ENCODE results near the gene BSPRY. TPM values are rescaled to one million over a fixed set of nuclear protein-coding genes. Genes with fewer than 3 reads are reported as not detected.

Gene BSPRY
- total and polyA plus RNA-seq, 2 of the 13 experiments (the other 11 are each of a cell fraction or from before 2014, with no cell fraction given): 0.09 to 0.26 TPM

DNA sequence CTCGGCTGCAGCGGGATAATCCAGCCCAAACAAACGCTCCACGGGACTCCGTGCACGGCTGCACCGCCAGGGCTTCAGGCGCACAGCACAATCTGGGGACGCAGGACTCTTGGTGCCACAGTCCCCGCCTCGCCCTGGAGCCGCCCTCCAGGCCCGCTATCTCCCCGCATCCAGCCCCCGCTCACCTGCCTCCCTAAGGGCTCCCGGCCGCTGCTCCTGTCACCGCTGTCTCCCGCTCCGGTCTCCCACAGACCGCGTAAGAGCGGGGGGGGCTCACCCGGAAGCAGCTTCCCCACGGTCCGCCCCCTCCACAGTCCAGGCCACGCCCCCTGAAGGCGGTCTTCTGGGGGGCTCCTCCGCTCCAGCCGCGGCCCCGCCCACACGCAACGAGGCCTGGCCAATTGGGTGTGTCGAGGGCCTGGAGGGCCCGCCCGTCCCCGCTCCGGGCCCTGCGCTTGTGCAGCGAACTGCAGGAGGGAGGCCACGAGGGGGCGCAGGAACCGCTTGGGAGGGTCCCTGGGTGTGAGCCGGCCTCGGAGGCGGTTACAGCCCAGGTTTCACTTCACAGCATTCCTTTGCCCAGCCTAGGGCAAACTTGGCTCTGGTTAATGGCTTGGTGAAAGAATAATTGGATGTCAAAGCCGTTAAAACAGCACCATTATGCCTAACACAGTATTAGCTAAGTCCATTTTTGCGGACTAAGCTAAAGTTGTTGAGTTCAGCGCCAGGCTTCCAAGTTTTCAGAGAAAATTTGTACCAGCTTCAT is 51.9 kb downstream of the BSPRY start, which contains the start of gene ALAD (continued):
- TF ChIP-seq, protein P1, sequence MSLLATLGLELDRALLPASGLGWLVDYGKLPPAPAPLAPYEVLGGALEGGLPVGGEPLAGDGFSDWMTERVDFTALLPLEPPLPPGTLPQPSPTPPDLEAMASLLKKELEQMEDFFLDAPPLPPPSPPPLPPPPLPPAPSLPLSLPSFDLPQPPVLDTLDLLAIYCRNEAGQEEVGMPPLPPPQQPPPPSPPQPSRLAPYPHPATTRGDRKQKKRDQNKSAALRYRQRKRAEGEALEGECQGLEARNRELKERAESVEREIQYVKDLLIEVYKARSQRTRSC (CRISPR knock-in tag; IDR thresholded peaks at IDR 0.05; ENCODE audit: low read depth): no peak
- TF ChIP-seq, protein P2, sequence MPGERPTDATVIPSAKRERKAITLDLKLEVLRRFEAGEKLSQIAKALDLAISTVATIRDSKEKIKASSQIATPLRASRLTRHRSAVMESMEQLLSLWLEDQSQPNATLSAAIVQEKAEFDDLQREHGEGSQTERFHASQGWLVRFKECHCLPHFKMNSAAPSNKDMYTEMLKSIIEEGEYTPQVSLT (CRISPR knock-in tag; IDR thresholded peaks at IDR 0.05; ENCODE audit: borderline replicate concordance, low read depth): no peak
- TF ChIP-seq THYN1 (CRISPR knock-in tag; IDR thresholded peaks at IDR 0.05; ENCODE audit: borderline replicate concordance, low read depth) (no peak), ZNF20 (CRISPR knock-in tag; IDR thresholded peaks at IDR 0.05) (no peak), SETDB1 (CRISPR knock-in tag; IDR thresholded peaks at IDR 0.05; ENCODE audit: borderline replicate concordance) (no peak), ZNF720 (CRISPR knock-in tag; IDR thresholded peaks at IDR 0.05) (no peak), TCF12 (IDR thresholded peaks at IDR 0.05) (no peak), TCF12 (CRISPR knock-in tag; IDR thresholded peaks at IDR 0.05) (peak; percentile 70), ZNF337 (CRISPR knock-in tag; IDR thresholded peaks at IDR 0.05; ENCODE audit: borderline replicate concordance, low read depth) (peak; percentile 60), GZF1 (CRISPR knock-in tag; IDR thresholded peaks at IDR 0.05) (no peak), ZNF33A (CRISPR knock-in tag; IDR thresholded peaks at IDR 0.05; ENCODE audit: borderline replicate concordance) (peak; percentile 78; the same call in 1 of the 2 replicates), ARNT2 (CRISPR knock-in tag; IDR thresholded peaks at IDR 0.05; ENCODE audit: low read depth) (peak; percentile 68; the same call in 1 of the 2 replicates), SMAD1 (CRISPR knock-in tag; IDR thresholded peaks at IDR 0.05; ENCODE audit: borderline replicate concordance, low read depth) (0 out of 2 replicates have a peak, but pooled peaks have one; percentile 73), ZNF629 (CRISPR knock-in tag; conservative IDR thresholded peaks at IDR 0.05) (0 out of 2 replicates have a peak, but pooled peaks have one; percentile 13), ZNF709 (CRISPR knock-in tag; IDR thresholded peaks at IDR 0.05) (peak; percentile 82), ZKSCAN8 (CRISPR knock-in tag; IDR thresholded peaks at IDR 0.05; ENCODE audit: borderline replicate concordance) (peak; percentile 54; the same call in 1 of the 2 replicates), ZNF12 (CRISPR knock-in tag; IDR thresholded peaks at IDR 0.05) (0 out of 2 replicates have a peak, but pooled peaks have one; percentile 13), ZFP36 (IDR thresholded peaks at IDR 0.05; ENCODE audit: borderline replicate concordance, low read depth, low read length, partially characterized antibody) (no peak), SP2 (CRISPR knock-in tag; IDR thresholded peaks at IDR 0.05) (peak; percentile 79), MAFK (conservative IDR thresholded peaks at IDR 0.05 in 1 of 2, IDR thresholded peaks at IDR 0.05 in 1 of 2; ENCODE audit: low read length in 2 of 2) (peak in 1 of 2 experiments; percentile 36; a peak in 2 of 4 replicates), ZKSCAN1 (IDR thresholded peaks at IDR 0.05; ENCODE audit: low read length) (no peak), ATF1 (CRISPR knock-in tag; IDR thresholded peaks at IDR 0.05) (no peak), ZNF773 (CRISPR knock-in tag; IDR thresholded peaks at IDR 0.05; ENCODE audit: borderline replicate concordance) (no peak), RFX1 (IDR thresholded peaks at IDR 0.05) (no peak), FOXJ3 (CRISPR knock-in tag; IDR thresholded peaks at IDR 0.05; ENCODE audit: borderline replicate concordance) (peak; percentile 51; the same call in 1 of the 2 replicates), FOXK2 (IDR thresholded peaks at IDR 0.05) (no peak), ZNF17 (CRISPR knock-in tag; IDR thresholded peaks at IDR 0.05) (no peak)
- TF ChIP-seq, protein P3, sequence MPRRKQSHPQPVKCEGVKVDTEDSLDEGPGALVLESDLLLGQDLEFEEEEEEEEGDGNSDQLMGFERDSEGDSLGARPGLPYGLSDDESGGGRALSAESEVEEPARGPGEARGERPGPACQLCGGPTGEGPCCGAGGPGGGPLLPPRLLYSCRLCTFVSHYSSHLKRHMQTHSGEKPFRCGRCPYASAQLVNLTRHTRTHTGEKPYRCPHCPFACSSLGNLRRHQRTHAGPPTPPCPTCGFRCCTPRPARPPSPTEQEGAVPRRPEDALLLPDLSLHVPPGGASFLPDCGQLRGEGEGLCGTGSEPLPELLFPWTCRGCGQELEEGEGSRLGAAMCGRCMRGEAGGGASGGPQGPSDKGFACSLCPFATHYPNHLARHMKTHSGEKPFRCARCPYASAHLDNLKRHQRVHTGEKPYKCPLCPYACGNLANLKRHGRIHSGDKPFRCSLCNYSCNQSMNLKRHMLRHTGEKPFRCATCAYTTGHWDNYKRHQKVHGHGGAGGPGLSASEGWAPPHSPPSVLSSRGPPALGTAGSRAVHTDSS (CRISPR knock-in tag; conservative IDR thresholded peaks at IDR 0.05): no peak
